GM12864 (cell line): ENCODE measurements around the gene PRR14.
A peak's percentile ranks its signal among the peaks of the same experiment; 100 is the strongest.
"Not testable (repeated sequence)": the region's sequence is repeated elsewhere in the genome, so short reads cannot be mapped to it uniquely, and the experiment has no call there.

ENCODE experiments used
- DNase-seq: peaks from one replicate; pipeline ENCODE4 v3.0.0-alpha.2; 2011; ENCODE audit warnings: low read depth
- H3K4me3 ChIP-seq: 2 replicates; pipeline ENCODE4 v1.5.1; 2011; ENCODE audit warnings: mild to moderate bottlenecking, low read depth, low read length, control low read depth
- TF ChIP-seq, protein P1 (sequence below): IDR thresholded peaks from 2 replicates; pipeline ENCODE4 v1.5.1; 2011; ENCODE audit warnings: low read depth, mild to moderate bottlenecking, moderate library complexity, low read length, control low read depth, inconsistent platforms; ENCODE audit errors: missing control alignments

Gene PRR14

DNA sequence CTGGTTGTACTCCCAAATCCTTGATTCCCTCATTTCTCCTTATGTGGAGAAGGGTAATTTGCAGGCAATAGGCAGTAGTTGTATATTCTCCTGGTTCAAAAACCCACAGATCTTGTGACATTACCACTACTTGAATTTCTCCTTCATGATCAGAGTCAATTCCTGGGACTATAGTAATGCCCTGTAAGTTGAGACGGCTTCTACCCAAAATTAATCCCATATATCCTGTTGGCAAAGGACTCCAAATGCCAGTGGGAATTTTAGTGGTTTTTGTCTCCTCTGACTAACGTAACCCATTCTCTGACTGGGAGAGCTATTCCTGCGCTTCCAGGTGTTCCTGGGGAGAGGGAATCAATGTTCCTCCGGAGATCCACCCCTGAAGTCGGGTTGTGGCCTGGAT is 29.0 kb upstream of the PRR14 start:
- no peak overlapping the region for H3K4me3 ChIP-seq
- no peak for DNase-seq
- TF ChIP-seq, protein P1, sequence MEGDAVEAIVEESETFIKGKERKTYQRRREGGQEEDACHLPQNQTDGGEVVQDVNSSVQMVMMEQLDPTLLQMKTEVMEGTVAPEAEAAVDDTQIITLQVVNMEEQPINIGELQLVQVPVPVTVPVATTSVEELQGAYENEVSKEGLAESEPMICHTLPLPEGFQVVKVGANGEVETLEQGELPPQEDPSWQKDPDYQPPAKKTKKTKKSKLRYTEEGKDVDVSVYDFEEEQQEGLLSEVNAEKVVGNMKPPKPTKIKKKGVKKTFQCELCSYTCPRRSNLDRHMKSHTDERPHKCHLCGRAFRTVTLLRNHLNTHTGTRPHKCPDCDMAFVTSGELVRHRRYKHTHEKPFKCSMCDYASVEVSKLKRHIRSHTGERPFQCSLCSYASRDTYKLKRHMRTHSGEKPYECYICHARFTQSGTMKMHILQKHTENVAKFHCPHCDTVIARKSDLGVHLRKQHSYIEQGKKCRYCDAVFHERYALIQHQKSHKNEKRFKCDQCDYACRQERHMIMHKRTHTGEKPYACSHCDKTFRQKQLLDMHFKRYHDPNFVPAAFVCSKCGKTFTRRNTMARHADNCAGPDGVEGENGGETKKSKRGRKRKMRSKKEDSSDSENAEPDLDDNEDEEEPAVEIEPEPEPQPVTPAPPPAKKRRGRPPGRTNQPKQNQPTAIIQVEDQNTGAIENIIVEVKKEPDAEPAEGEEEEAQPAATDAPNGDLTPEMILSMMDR: no peak

DNA sequence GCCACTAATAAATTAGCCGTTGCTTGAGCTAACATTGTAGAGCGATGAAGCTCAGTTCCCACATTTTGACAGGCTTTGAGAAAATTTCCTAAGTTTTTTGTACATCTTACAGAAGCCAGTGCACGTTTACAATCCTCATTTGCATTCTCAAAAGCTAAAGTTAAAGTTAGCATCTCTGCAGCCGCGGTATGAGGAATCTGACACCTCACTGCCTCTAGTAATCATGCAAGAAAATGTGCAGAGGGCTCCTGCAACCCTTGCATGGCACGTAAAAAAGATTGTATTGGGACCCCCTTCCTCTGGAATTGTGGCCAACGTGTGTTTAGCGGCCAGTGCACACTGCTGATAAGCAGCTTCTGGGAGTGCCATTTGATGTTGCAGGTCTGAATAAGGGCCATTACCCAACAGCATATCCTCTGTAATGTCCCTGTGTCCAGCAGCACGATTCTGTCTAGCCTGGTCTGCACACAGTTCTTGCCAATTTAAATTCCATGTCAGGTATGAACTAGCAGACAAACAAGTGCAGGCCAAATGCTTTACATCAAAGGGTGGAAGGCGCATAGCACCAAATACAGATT is 28.2 kb upstream of the PRR14 start:
- H3K4me3 ChIP-seq: no peak overlapping the region
- TF ChIP-seq, protein P1: no peak
- DNase-seq: no peak

DNA sequence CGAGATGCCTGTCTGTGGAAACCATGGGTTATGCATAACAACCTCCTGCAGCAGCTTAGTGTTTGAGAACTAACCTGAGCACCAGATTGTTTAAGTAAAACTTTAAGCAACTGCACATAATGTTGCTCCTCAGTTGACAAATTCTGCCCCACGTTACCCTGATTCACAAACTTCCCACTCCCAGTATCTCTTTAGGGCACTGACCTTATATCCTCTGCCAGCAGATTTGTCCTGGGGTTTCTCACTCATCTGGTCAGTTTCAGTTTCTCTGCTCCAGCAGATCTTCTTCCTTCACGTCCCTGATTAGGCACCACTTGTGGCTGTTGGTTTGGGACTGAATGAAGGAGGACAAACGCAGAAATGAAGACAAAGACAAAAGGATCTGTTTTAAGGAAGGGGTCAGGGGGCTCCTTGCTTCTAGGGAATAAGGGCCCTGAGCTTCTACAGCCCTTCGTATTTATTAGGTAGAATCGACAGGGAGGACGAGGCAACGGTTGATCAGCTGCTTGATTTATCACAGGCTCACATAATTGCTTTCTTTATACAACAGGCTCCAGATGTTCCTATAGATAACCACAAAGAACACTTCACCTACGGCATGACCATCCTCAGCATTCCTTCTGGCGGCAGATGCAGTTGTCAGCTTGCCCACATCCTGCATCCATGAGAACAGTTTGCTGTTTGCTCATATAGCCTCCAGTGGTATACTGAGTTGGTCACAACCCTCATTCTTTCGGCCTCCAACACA is 27.1 kb upstream of the PRR14 start:
- no peak for DNase-seq
- TF ChIP-seq, protein P1: no peak
- H3K4me3 ChIP-seq: no peak overlapping the region

DNA sequence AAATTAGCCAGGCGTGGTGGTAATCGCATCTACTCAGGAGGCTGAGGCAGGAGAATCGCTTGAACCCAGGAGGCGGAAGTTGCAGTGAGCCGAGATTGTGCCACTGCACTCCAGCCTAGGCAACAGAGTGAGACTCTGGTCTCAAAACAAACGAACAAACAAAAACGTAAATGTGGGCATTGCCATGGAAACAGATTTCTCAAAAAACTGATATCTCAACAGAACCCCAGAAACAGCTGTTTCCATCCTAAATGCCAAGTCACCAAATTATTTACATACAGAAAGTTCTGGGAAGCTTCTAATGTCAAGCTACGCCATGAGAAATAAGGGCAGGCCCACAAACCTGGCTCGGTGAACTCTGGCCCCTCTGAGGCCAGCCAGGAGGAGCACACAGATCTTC is 24.5 kb upstream of the PRR14 start:
- H3K4me3 ChIP-seq: no peak overlapping the region
- TF ChIP-seq, protein P1: no peak
- no peak for DNase-seq

DNA sequence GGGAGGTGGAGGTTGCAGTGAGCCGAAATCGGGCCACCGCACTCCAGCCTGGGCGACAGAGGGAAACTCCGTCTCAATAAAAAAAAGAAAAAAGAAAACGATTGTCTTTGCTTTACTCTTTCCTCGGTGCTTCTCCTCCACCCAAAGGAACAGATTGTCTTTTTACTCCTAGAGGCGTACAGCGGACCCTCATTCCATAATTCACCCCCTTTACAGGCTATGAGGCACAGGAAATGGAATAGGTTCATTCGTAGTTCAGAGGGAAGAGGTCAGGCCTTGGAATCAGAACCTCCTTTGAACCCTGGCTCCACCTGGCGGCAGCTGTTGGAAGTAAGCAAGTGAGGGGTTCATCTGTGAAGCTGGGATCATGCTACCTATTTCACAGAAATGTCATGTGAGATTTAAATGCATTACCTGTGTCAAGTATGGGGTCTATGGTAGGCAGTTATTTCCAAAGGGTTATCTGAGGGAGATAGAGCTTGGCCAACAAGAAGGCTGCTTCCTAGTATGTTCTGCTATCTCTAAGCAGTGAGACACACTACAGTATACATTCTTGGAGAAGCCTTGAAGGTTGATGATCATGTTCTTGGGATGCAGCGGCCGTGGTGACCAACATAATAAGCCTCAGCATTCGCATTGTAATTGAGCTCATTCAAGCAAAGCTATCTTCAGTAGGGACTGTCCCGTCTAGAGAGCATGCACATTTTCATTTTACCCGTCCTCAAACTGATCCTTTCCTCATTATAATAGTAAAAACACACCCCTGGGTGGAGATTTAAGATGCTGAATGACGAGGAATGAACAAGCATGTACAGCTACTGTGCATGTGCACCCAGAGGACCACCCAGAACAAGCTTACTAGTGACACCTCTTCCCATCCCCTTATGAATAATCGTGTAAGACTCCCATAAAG is 21.9 kb upstream of the PRR14 start:
- H3K4me3 ChIP-seq: peak overlapping the region; percentile 57
- TF ChIP-seq, protein P1: peak; percentile 95
- peak; percentile 56 for DNase-seq

DNA sequence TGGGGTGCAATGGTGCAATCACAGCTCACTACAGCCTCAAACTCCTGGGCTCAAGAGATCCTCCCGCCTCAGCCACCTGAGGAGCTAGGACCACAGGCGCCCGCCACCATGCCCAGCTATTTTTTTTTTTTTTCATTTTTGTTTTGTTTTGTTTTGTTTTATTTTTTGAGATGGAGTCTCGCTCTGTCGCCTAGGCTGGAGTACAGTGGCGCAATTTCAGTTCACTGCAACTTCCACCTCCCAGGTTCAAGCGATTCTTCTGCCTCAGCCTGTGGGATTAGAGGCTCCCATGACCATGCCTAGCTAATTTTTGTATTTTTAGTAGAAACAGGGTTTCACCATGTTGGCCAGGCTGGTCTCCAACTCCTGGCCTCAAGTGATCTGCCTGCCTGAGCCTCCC is 18.3 kb upstream of the PRR14 start:
- not testable (repeated sequence) for DNase-seq

DNA sequence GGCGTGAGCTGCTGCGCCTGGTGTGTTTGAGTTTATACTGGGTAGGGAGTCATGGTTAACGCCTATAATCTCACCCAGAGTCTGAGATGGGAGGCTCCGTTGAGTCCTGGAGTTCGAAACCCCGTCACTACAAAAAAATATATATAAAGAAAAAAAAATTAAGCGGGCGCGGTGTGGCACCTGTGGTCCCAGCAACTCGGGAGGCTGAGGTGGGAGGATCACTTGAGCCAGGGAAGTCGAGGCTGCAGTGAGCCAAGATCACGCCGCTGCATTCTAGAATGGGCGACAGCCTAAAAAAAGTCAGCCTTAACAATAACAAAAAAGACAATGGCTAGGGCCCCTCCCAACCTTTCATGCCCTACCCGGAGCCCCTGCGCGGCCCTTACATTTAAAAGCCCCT is 17.2 kb upstream of the PRR14 start:
- H3K4me3 ChIP-seq: peak overlapping the region; percentile 70
- TF ChIP-seq, protein P1: no peak
- no peak for DNase-seq

More for the DNA sequence above, 18.3 kb upstream of the PRR14 start:
- H3K4me3 ChIP-seq: not testable (repeated sequence)
